Aorta (tissue), 5 donors: ENCODE measurements around the gene ARHGAP23. TPM values are rescaled to one million over a fixed set of nuclear protein-coding genes. Genes with fewer than 3 reads are reported as not detected.

Experiments used
- ATAC-seq: fragments of 200-7000 bp; cut with Tn5 transposase; one replicate; pipeline ENCODE4 v1.9.1; 2022; ENCODE audit warnings: moderate library complexity; ENCODE audit not compliant: low FRiP score
- DNase-seq, 2 donors: peaks; one replicate each; pipeline ENCODE4 v3.0.0-alpha.2; 2020
- H3K27ac ChIP-seq, 2 donors: one replicate each; pipeline ENCODE4 v1.5.1; 2013; ENCODE audit warnings: low read length in 2 of 2, mild to moderate bottlenecking in 2 of 2, moderate library complexity in 2 of 2, control low read depth in 1 of 2, inconsistent platforms in 1 of 2, low read depth in 1 of 2
- H3K27me3 ChIP-seq, 2 donors: one replicate each; pipeline ENCODE4 v1.6.1; 2013; ENCODE audit warnings: control low read depth in 1 of 2, low read length in 1 of 2, mild to moderate bottlenecking in 1 of 2, moderate library complexity in 1 of 2; ENCODE audit not compliant: insufficient read depth in 2 of 2, control insufficient read depth in 1 of 2
- H3K36me3 ChIP-seq, 2 donors: one replicate each; pipeline ENCODE4 v1.6.1; 2013; ENCODE audit warnings: control low read depth in 1 of 2, low read length in 1 of 2, mild to moderate bottlenecking in 1 of 2; ENCODE audit not compliant: insufficient read depth in 2 of 2, control insufficient read depth in 1 of 2
- H3K4me1 ChIP-seq, 2 donors: one replicate each; pipeline ENCODE4 v1.6.1; 2013; ENCODE audit warnings: low read length in 2 of 2, control low read depth in 1 of 2, mild to moderate bottlenecking in 1 of 2, moderate library complexity in 1 of 2; ENCODE audit not compliant: insufficient read depth in 2 of 2, control insufficient read depth in 1 of 2
- H3K4me3 ChIP-seq, 2 donors: one replicate each; pipeline ENCODE4 v1.5.1; 2013; ENCODE audit warnings: low read length in 2 of 2, control low read depth in 1 of 2, mild to moderate bottlenecking in 1 of 2
- H3K9me3 ChIP-seq: one replicate; pipeline ENCODE4 v1.6.1; 2013; ENCODE audit warnings: mild to moderate bottlenecking, low read length; ENCODE audit not compliant: control insufficient read depth
- WGBS, 2 donors: extraction: QIAGEN DNeasy Blood & Tissue Kit; methylation state at CpG; one replicate each; pipeline ENCODE4 v1.1.7; 2013; 5-methylcytosine and 5-hydroxymethylcytosine counted together
- intact Hi-C, 2 donors: fragments of 100-400 bp; cut with DNase I; formaldehyde crosslinking; loops; one replicate each; pipeline versions ENCODE4 v1.14.2 to v1.15.0; 2022
- polyA plus RNA-seq, 2 donors: library from polyadenylated mRNA; stranded (reverse); fragments of 200-250 nt; gene quantifications; one replicate each; pipeline ENCODE4 v1.2.3, GENCODE V29; 2013
- total RNA-seq, 2 donors: library from RNA; stranded (reverse); fragmentation: NEBNext Ultra II Directional; extraction: Animal tissue kit (Norgen Biotek cat#: 25700); gene quantifications; one replicate each; pipeline ENCODE4 v1.2.1, GENCODE V29; 2021
- donor health status: healthy with polysubstance abuse.
- donor health status: Bipolar disorder and iron deficiency.
- donor health status: DM: no; HTN: no; CAD: no.
- donor health status: DM: no; HTN: no; CAD: no.
- donor health status: DM: yes; HTN: yes; CAD: no.

Gene ARHGAP23
- total and polyA plus RNA-seq, 4 donors: 6.9 to 126 (median 70.6) TPM

- intact Hi-C loops: loop anchor here in 1 of 2 donors (2.0 kb wide), 1 partner anchor 13 kb away; no protein-coding TSS in a partner anchor
- no peaks in the 10 kb centered on the region for H3K36me3 ChIP-seq
- WGBS, 2 donors: 56 to 67% methylated on average over 14 to 18 of the region's 18 CpGs
- ATAC-seq (peak; percentile 1), DNase-seq (no peak)
- H3K27me3 ChIP-seq: no peaks in the 10 kb centered on the region
- no peaks in the 10 kb centered on the region for H3K9me3 ChIP-seq
- H3K27ac ChIP-seq: peak overlapping the region in 1 of 2 donors; percentile 60
- H3K4me3 ChIP-seq: no peak overlapping the region
- peaks cover 0 to 4% of the 10 kb centered on the region in 2 donors for H3K4me1 ChIP-seq
Measured at GRCh38 chr17:38451840-38452529, 23.7 kb downstream of the ARHGAP23 start.

- Histone ChIP-seq H3K27ac (no peak overlapping the region), H3K4me1 (peaks cover 0 to 4% of the 10 kb centered on the region in 2 donors), H3K4me3 (no peak overlapping the region), H3K27me3 (no peaks in the 10 kb centered on the region), H3K9me3 (no peaks in the 10 kb centered on the region), H3K36me3 (no peaks in the 10 kb centered on the region)
- DNase-seq (no peak), ATAC-seq (no peak)
- intact Hi-C loops: no loop called here
- WGBS, 2 donors: 92 to 94% methylated on average over 6 of the region's 6 CpGs
Measured at GRCh38 chr17:38452719-38453118, 24.5 kb downstream of the ARHGAP23 start.

- intact Hi-C loops: no loop called here
- ATAC-seq (no peak), DNase-seq (peak in 1 of 2 donors; percentile 84)
- peak overlapping the region; percentile 43 to 60 for H3K27ac ChIP-seq
- H3K9me3 ChIP-seq: no peaks in the 10 kb centered on the region
- 2 to 3% methylated on average over 31 to 44 of the region's 44 CpGs for WGBS, 2 donors
- H3K36me3 ChIP-seq: no peaks in the 10 kb centered on the region
- peaks cover 0 to 4% of the 10 kb centered on the region in 2 donors for H3K4me1 ChIP-seq
- peak overlapping the region; percentile 41 to 56 for H3K4me3 ChIP-seq
- no peaks in the 10 kb centered on the region for H3K27me3 ChIP-seq
Measured at GRCh38 chr17:38453951-38454421, 25.7 kb downstream of the ARHGAP23 start.

- Histone ChIP-seq H3K27ac (peak overlapping the region; percentile 43 to 60), H3K4me3 (peak overlapping the region in 1 of 2 donors; percentile 56), H3K36me3 (peaks cover 0 to 2% of the 10 kb centered on the region in 2 donors), H3K27me3 (no peaks in the 10 kb centered on the region), H3K4me1 (peaks cover 0 to 4% of the 10 kb centered on the region in 2 donors), H3K9me3 (no peaks in the 10 kb centered on the region)
- 3 to 5% methylated on average over 11 to 12 of the region's 12 CpGs for WGBS, 2 donors
- intact Hi-C loops: no loop called here
- DNase-seq (peak; percentile 93 to 96), ATAC-seq (peak; percentile 88)
Measured at GRCh38 chr17:38454532-38454931, 26.3 kb downstream of the ARHGAP23 start.

GRCh38 chr17:38455288-38455915, 27.1 kb downstream of the ARHGAP23 start:
- Histone ChIP-seq H3K9me3 (no peaks in the 10 kb centered on the region), H3K27ac (no peak overlapping the region), H3K36me3 (peaks cover 0 to 2% of the 10 kb centered on the region in 2 donors), H3K27me3 (no peaks in the 10 kb centered on the region), H3K4me1 (peaks cover 0 to 4% of the 10 kb centered on the region in 2 donors), H3K4me3 (no peak overlapping the region)
- DNase-seq (no peak), ATAC-seq (no peak)
- intact Hi-C loops: no loop called here
- WGBS, 2 donors: 72 to 76% methylated on average over 8 of the region's 8 CpGs

GRCh38 chr17:38456031-38456815, 28.0 kb downstream of the ARHGAP23 start:
- Histone ChIP-seq H3K27me3 (no peaks in the 10 kb centered on the region), H3K9me3 (no peaks in the 10 kb centered on the region), H3K4me3 (no peak overlapping the region), H3K4me1 (peaks cover 0 to 3% of the 10 kb centered on the region in 2 donors), H3K27ac (no peak overlapping the region), H3K36me3 (peaks cover 0 to 2% of the 10 kb centered on the region in 2 donors)
- no peak for ATAC-seq
- WGBS, 2 donors: 88 to 89% methylated on average over 9 of the region's 9 CpGs
- intact Hi-C loops: no loop called here
- DNase-seq: no peak

GRCh38 chr17:38457577-38458371, 29.5 kb downstream of the ARHGAP23 start:
- intact Hi-C loops: no loop called here
- WGBS, 2 donors: 93 to 94% methylated on average over 15 to 18 of the region's 18 CpGs
- Histone ChIP-seq H3K4me3 (no peak overlapping the region), H3K27me3 (no peaks in the 10 kb centered on the region), H3K4me1 (no peaks in the 10 kb centered on the region), H3K27ac (no peak overlapping the region), H3K9me3 (no peaks in the 10 kb centered on the region), H3K36me3 (peaks cover 0 to 2% of the 10 kb centered on the region in 2 donors)
- DNase-seq (no peak), ATAC-seq (no peak)

GRCh38 chr17:38458521-38458920, 30.3 kb downstream of the ARHGAP23 start:
- H3K4me3 ChIP-seq: no peak overlapping the region
- 90 to 92% methylated on average over 5 to 6 of the region's 6 CpGs for WGBS, 2 donors
- intact Hi-C loops: no loop called here
- peaks cover 0 to 2% of the 10 kb centered on the region in 2 donors for H3K36me3 ChIP-seq
- DNase-seq: no peak
- ATAC-seq: no peak
- H3K27ac ChIP-seq: no peak overlapping the region
- H3K27me3 ChIP-seq: no peaks in the 10 kb centered on the region
- no peaks in the 10 kb centered on the region for H3K9me3 ChIP-seq
- no peaks in the 10 kb centered on the region for H3K4me1 ChIP-seq
